Measurements from ENCODE around the gene CTU2.

DNA sequence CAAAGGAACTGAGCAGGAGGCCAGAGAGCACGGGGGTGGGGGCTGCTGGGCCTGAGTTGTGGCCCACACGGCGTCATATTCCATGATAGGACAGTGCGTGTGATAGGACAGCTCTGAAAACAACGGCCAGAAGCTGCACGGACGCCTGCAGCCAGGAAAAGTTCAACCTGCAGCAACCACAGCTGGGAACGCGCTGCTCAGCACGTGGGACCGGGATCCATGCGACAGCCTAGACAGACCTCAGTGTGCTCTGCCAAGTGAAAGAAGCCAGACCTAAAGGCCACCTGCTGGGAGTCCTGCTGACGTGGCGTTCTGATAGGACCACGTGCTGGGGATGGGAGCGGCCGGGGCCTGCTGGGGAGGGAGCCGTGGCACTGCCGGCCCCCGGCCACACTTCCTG, 21.6 kb downstream of the CTU2 start:
- TF ChIP-seq RFX5 (IDR thresholded peaks at IDR 0.05; ENCODE audit: low read depth, low read length), result no peak
- no peak for TF ChIP-seq SAP30 (IDR thresholded peaks at IDR 0.05; ENCODE audit: borderline replicate concordance, insufficient read depth, low read depth, low read length, poor library complexity, severe bottlenecking)
- TF ChIP-seq, protein P1, sequence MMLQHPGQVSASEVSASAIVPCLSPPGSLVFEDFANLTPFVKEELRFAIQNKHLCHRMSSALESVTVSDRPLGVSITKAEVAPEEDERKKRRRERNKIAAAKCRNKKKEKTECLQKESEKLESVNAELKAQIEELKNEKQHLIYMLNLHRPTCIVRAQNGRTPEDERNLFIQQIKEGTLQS (IDR thresholded peaks at IDR 0.05), result no peak
- TF ChIP-seq, protein P1 (CRISPR knock-in tag; conservative IDR thresholded peaks at IDR 0.05), result no peak
- TF ChIP-seq ZNF274 (IDR thresholded peaks at IDR 0.05; ENCODE audit: borderline replicate concordance, low read depth, low read length), result no peak
- TF ChIP-seq, protein P2, sequence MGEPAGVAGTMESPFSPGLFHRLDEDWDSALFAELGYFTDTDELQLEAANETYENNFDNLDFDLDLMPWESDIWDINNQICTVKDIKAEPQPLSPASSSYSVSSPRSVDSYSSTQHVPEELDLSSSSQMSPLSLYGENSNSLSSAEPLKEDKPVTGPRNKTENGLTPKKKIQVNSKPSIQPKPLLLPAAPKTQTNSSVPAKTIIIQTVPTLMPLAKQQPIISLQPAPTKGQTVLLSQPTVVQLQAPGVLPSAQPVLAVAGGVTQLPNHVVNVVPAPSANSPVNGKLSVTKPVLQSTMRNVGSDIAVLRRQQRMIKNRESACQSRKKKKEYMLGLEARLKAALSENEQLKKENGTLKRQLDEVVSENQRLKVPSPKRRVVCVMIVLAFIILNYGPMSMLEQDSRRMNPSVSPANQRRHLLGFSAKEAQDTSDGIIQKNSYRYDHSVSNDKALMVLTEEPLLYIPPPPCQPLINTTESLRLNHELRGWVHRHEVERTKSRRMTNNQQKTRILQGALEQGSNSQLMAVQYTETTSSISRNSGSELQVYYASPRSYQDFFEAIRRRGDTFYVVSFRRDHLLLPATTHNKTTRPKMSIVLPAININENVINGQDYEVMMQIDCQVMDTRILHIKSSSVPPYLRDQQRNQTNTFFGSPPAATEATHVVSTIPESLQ (CRISPR knock-in tag; IDR thresholded peaks at IDR 0.05), result no peak
- TF ChIP-seq ZNF124 (CRISPR knock-in tag; IDR thresholded peaks at IDR 0.05), result no peak
- TF ChIP-seq, protein P3, sequence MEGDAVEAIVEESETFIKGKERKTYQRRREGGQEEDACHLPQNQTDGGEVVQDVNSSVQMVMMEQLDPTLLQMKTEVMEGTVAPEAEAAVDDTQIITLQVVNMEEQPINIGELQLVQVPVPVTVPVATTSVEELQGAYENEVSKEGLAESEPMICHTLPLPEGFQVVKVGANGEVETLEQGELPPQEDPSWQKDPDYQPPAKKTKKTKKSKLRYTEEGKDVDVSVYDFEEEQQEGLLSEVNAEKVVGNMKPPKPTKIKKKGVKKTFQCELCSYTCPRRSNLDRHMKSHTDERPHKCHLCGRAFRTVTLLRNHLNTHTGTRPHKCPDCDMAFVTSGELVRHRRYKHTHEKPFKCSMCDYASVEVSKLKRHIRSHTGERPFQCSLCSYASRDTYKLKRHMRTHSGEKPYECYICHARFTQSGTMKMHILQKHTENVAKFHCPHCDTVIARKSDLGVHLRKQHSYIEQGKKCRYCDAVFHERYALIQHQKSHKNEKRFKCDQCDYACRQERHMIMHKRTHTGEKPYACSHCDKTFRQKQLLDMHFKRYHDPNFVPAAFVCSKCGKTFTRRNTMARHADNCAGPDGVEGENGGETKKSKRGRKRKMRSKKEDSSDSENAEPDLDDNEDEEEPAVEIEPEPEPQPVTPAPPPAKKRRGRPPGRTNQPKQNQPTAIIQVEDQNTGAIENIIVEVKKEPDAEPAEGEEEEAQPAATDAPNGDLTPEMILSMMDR (IDR thresholded peaks at IDR 0.05 in 2 of 3, conservative IDR thresholded peaks at IDR 0.05 in 1 of 3; ENCODE audit: insufficient read depth in 2 of 3, low read depth in 1 of 3, low read length in 3 of 3), result no peak
- no peak for TF ChIP-seq BRCA1 (IDR thresholded peaks at IDR 0.05)
- TF ChIP-seq BRCA1 (CRISPR knock-in tag; IDR thresholded peaks at IDR 0.05), result no peak
- TF ChIP-seq NRF1 (conservative IDR thresholded peaks at IDR 0.05 in 1 of 2, IDR thresholded peaks at IDR 0.05 in 1 of 2), result no peak
- TF ChIP-seq, protein P4, sequence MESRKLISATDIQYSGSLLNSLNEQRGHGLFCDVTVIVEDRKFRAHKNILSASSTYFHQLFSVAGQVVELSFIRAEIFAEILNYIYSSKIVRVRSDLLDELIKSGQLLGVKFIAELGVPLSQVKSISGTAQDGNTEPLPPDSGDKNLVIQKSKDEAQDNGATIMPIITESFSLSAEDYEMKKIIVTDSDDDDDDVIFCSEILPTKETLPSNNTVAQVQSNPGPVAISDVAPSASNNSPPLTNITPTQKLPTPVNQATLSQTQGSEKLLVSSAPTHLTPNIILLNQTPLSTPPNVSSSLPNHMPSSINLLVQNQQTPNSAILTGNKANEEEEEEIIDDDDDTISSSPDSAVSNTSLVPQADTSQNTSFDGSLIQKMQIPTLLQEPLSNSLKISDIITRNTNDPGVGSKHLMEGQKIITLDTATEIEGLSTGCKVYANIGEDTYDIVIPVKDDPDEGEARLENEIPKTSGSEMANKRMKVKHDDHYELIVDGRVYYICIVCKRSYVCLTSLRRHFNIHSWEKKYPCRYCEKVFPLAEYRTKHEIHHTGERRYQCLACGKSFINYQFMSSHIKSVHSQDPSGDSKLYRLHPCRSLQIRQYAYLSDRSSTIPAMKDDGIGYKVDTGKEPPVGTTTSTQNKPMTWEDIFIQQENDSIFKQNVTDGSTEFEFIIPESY (CRISPR knock-in tag; IDR thresholded peaks at IDR 0.05), result no peak
- no peak for TF ChIP-seq PURB (CRISPR knock-in tag; IDR thresholded peaks at IDR 0.05; ENCODE audit: low read depth)
- no peak for TF ChIP-seq POLR2A (conservative IDR thresholded peaks at IDR 0.05)
- TF ChIP-seq, protein P5, sequence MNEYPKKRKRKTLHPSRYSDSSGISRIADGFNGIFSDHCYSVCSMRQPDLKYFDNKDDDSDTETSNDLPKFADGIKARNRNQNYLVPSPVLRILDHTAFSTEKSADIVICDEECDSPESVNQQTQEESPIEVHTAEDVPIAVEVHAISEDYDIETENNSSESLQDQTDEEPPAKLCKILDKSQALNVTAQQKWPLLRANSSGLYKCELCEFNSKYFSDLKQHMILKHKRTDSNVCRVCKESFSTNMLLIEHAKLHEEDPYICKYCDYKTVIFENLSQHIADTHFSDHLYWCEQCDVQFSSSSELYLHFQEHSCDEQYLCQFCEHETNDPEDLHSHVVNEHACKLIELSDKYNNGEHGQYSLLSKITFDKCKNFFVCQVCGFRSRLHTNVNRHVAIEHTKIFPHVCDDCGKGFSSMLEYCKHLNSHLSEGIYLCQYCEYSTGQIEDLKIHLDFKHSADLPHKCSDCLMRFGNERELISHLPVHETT (CRISPR knock-in tag; conservative IDR thresholded peaks at IDR 0.05 in 1 of 2, IDR thresholded peaks at IDR 0.05 in 1 of 2), result no peak
